GM12891 (cell line): ENCODE data around the gene ADPRS.

ENCODE experiments used
- POLR2A ChIP-seq: IDR thresholded peaks from 2 replicates; pipeline ENCODE4 v1.6.1; 2011; ENCODE audit warnings: low read depth, low read length, control low read depth
- POLR2AphosphoS5 ChIP-seq: IDR thresholded peaks from 2 replicates; pipeline ENCODE4 v1.6.1; 2011; ENCODE audit warnings: low read depth, low read length, control low read depth
- TAF1 ChIP-seq: IDR thresholded peaks from 2 replicates; pipeline ENCODE4 v1.6.1; 2011; ENCODE audit warnings: low read depth, low read length, control low read depth

DNA sequence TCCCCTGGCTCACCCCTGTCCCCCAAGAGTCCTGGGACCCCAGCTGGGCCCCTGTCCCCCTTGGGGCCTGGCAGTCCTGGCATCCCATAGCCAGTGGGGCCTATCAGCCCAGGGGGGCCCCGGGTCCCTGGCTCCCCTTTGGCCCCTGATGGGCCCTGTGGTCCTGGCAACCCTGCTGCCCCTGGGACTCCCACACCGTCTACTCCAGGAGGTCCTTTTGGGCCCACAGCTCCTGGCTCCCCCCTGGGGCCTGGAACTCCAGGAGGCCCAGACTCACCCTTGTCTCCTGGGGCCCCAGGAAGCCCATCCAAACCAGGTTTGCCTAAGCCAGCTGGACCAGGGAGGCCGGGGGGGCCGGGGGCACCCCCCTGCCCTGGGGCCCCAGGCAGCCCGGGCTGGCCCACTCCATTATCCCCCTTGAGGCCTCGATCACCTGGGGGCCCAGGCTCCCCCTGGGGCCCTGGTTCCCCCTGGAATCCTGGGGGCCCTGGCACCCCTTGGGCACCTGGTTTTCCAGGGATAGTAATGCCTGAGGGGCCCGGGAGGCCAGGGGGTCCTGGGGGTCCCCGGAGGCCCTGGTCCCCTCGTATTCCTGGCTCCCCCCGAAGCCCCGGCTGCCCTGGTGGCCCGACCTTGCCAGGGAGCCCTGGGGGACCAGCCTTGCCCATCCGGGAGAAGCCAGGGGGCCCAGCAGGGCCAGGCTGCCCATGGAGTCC is 10.1 kb downstream of the ADPRS start:
- TF ChIP-seq TAF1 (no peak), POLR2AphosphoS5 (no peak), POLR2A (no peak)
